ENCODE data around the gene XIRP2.
"Not testable (repeated sequence)": the region's sequence is repeated elsewhere in the genome, so short reads cannot be mapped to it uniquely, and the experiment has no call there.

The XIRP2 gene

GRCh38 chr2:166969486-166969885 lies 81.2 kb downstream of the XIRP2 start:
- Mint-ChIP-seq H3K9me3 (peaks cover 2% of the 10 kb centered on the region), H3K4me1 (no peaks in the 10 kb centered on the region), H3K36me3 (no peaks in the 10 kb centered on the region), H3K4me3 (no peak overlapping the region), H3K27me3 (no peaks in the 10 kb centered on the region), H3K27ac (no peak overlapping the region)
- no peak for ATAC-seq

- H3K36me3 Mint-ChIP-seq, result no peaks in the 10 kb centered on the region
- no peak overlapping the region for H3K27ac Mint-ChIP-seq
- H3K4me3 Mint-ChIP-seq, result no peak overlapping the region
- H3K27me3 Mint-ChIP-seq, result no peaks in the 10 kb centered on the region
- no peak for ATAC-seq
- no peaks in the 10 kb centered on the region for H3K4me1 Mint-ChIP-seq
- H3K9me3 Mint-ChIP-seq, result peaks cover 6% of the 10 kb centered on the region
These were observed 83.7 kb downstream of the XIRP2 start for GRCh38 chr2:166972002-166972401.

GRCh38 chr2:166972418-166972817 lies 84.1 kb downstream of the XIRP2 start:
- no peaks in the 10 kb centered on the region for H3K36me3 Mint-ChIP-seq
- no peak overlapping the region for H3K27ac Mint-ChIP-seq
- H3K4me1 Mint-ChIP-seq, result no peaks in the 10 kb centered on the region
- peaks cover 6% of the 10 kb centered on the region for H3K9me3 Mint-ChIP-seq
- H3K4me3 Mint-ChIP-seq, result no peak overlapping the region
- H3K27me3 Mint-ChIP-seq, result no peaks in the 10 kb centered on the region
- no peak for ATAC-seq

- H3K4me1 Mint-ChIP-seq, result no peaks in the 10 kb centered on the region
- H3K36me3 Mint-ChIP-seq, result no peaks in the 10 kb centered on the region
- H3K9me3 Mint-ChIP-seq, result peaks cover 2% of the 10 kb centered on the region
- no peak overlapping the region for H3K27ac Mint-ChIP-seq
- H3K27me3 Mint-ChIP-seq, result no peaks in the 10 kb centered on the region
- H3K4me3 Mint-ChIP-seq, result no peak overlapping the region
- no peak for ATAC-seq
These were observed 95.9 kb downstream of the XIRP2 start for GRCh38 chr2:166984188-166984587.

GRCh38 chr2:166984797-166985196 lies 96.5 kb downstream of the XIRP2 start:
- no peak overlapping the region for H3K4me3 Mint-ChIP-seq
- H3K36me3 Mint-ChIP-seq, result no peaks in the 10 kb centered on the region
- H3K9me3 Mint-ChIP-seq, result peaks cover 2% of the 10 kb centered on the region
- no peaks in the 10 kb centered on the region for H3K4me1 Mint-ChIP-seq
- no peaks in the 10 kb centered on the region for H3K27me3 Mint-ChIP-seq
- H3K27ac Mint-ChIP-seq, result no peak overlapping the region
- ATAC-seq, result no peak

- H3K4me3 Mint-ChIP-seq, result no peak overlapping the region
- ATAC-seq, result no peak
- H3K4me1 Mint-ChIP-seq, result no peaks in the 10 kb centered on the region
- no peaks in the 10 kb centered on the region for H3K9me3 Mint-ChIP-seq
- H3K36me3 Mint-ChIP-seq, result no peaks in the 10 kb centered on the region
- H3K27me3 Mint-ChIP-seq, result no peaks in the 10 kb centered on the region
- no peak overlapping the region for H3K27ac Mint-ChIP-seq
These were observed 106.5 kb downstream of the XIRP2 start for GRCh38 chr2:166994588-166995336.

GRCh38 chr2:166996465-166996864 lies 108.2 kb downstream of the XIRP2 start:
- no peak for ATAC-seq
- Mint-ChIP-seq H3K4me3 (no peak overlapping the region), H3K27ac (no peak overlapping the region), H3K36me3 (no peaks in the 10 kb centered on the region), H3K4me1 (no peaks in the 10 kb centered on the region), H3K9me3 (no peaks in the 10 kb centered on the region), H3K27me3 (no peaks in the 10 kb centered on the region)

GRCh38 chr2:167001165-167001564 lies 112.9 kb downstream of the XIRP2 start:
- Mint-ChIP-seq H3K27ac (no peak overlapping the region), H3K4me3 (no peak overlapping the region), H3K27me3 (no peaks in the 10 kb centered on the region), H3K9me3 (no peaks in the 10 kb centered on the region), H3K4me1 (no peaks in the 10 kb centered on the region), H3K36me3 (no peaks in the 10 kb centered on the region)
- ATAC-seq, result no peak

GRCh38 chr2:167005096-167005495 lies 116.8 kb downstream of the XIRP2 start:
- no peak overlapping the region for H3K4me3 Mint-ChIP-seq
- ATAC-seq, result no peak
- no peak overlapping the region for H3K27ac Mint-ChIP-seq
- no peaks in the 10 kb centered on the region for H3K36me3 Mint-ChIP-seq
- no peaks in the 10 kb centered on the region for H3K9me3 Mint-ChIP-seq
- no peaks in the 10 kb centered on the region for H3K4me1 Mint-ChIP-seq
- no peaks in the 10 kb centered on the region for H3K27me3 Mint-ChIP-seq

- peaks cover 3% of the 10 kb centered on the region for H3K9me3 Mint-ChIP-seq
- ATAC-seq, result no peak
- no peak overlapping the region for H3K27ac Mint-ChIP-seq
- no peaks in the 10 kb centered on the region for H3K27me3 Mint-ChIP-seq
- H3K4me1 Mint-ChIP-seq, result no peaks in the 10 kb centered on the region
- no peak overlapping the region for H3K4me3 Mint-ChIP-seq
- no peaks in the 10 kb centered on the region for H3K36me3 Mint-ChIP-seq
These were observed 124.9 kb downstream of the XIRP2 start for GRCh38 chr2:167013227-167013626.

- Mint-ChIP-seq H3K9me3 (peaks cover 3% of the 10 kb centered on the region), H3K4me1 (no peaks in the 10 kb centered on the region), H3K27ac (no peak overlapping the region), H3K4me3 (no peak overlapping the region), H3K36me3 (no peaks in the 10 kb centered on the region), H3K27me3 (no peaks in the 10 kb centered on the region)
- no peak for ATAC-seq
These were observed 127.5 kb downstream of the XIRP2 start for GRCh38 chr2:167015806-167016205.

GRCh38 chr2:167017021-167017420 lies 128.7 kb downstream of the XIRP2 start:
- Mint-ChIP-seq H3K27me3 (no peaks in the 10 kb centered on the region), H3K27ac (no peak overlapping the region), H3K4me1 (no peaks in the 10 kb centered on the region), H3K4me3 (no peak overlapping the region), H3K36me3 (no peaks in the 10 kb centered on the region), H3K9me3 (peaks cover 3% of the 10 kb centered on the region)
- ATAC-seq, result no peak

- Mint-ChIP-seq H3K4me1 (no peaks in the 10 kb centered on the region), H3K27me3 (no peaks in the 10 kb centered on the region), H3K9me3 (no peaks in the 10 kb centered on the region), H3K27ac (no peak overlapping the region), H3K36me3 (no peaks in the 10 kb centered on the region), H3K4me3 (no peak overlapping the region)
- ATAC-seq, result no peak
These were observed 130.3 kb downstream of the XIRP2 start for GRCh38 chr2:167018590-167018989.

- ATAC-seq, result no peak
- Mint-ChIP-seq H3K4me1 (no peaks in the 10 kb centered on the region), H3K27me3 (no peaks in the 10 kb centered on the region), H3K36me3 (no peaks in the 10 kb centered on the region), H3K27ac (no peak overlapping the region), H3K4me3 (no peak overlapping the region), H3K9me3 (peaks cover 22% of the 10 kb centered on the region)
These were observed 140.2 kb downstream of the XIRP2 start for GRCh38 chr2:167028503-167028902.

GRCh38 chr2:167034976-167035375 lies 146.7 kb downstream of the XIRP2 start:
- H3K9me3 Mint-ChIP-seq, result peaks cover 22% of the 10 kb centered on the region
- H3K4me3 Mint-ChIP-seq, H3K4me1 Mint-ChIP-seq, H3K27ac Mint-ChIP-seq, ATAC-seq, H3K36me3 Mint-ChIP-seq, H3K27me3 Mint-ChIP-seq: not testable (repeated sequence)

GRCh38 chr2:167048829-167049228 lies 160.5 kb downstream of the XIRP2 start:
- ATAC-seq, result no peak
- H3K4me3 Mint-ChIP-seq, result no peak overlapping the region
- no peaks in the 10 kb centered on the region for H3K9me3 Mint-ChIP-seq
- no peaks in the 10 kb centered on the region for H3K36me3 Mint-ChIP-seq
- H3K27ac Mint-ChIP-seq, result no peak overlapping the region
- H3K4me1 Mint-ChIP-seq, result no peaks in the 10 kb centered on the region
- no peaks in the 10 kb centered on the region for H3K27me3 Mint-ChIP-seq

Measured in stimulated activated memory B cell treated with anti-CD40 and anti-IgM and Interleukin-4, amounts not matched to agents 10 μg/mL and 1 μg/mL and 100 μg/mL, for 72 hours (primary cell).